SK-N-SH treated with all-trans-retinoic acid at 6 μM for 48 hours (cell line): ENCODE measurements around the gene C8G.

Experiments
- ATAC-seq: fragments of 200-7000 bp; cut with Tn5 transposase; 3 replicates; pipeline ENCODE4 v1.9.1; 2020; ENCODE audit warnings: mild to moderate bottlenecking, moderate library complexity
- ARNTL ChIP-seq: fragments of 450-650 bp; formaldehyde crosslinking; IDR thresholded peaks from 2 replicates; pipeline ENCODE4 v1.5.0; 2020; ENCODE audit warnings: low read depth, mild to moderate bottlenecking, moderate library complexity, borderline replicate concordance
- BACH2 ChIP-seq: fragments of 250-450 bp; sonication (Bioruptor Pico); IDR thresholded peaks from 2 replicates; pipeline ENCODE4 v1.9.0; 2021; ENCODE audit warnings: mild to moderate bottlenecking, borderline replicate concordance
- CSDC2 ChIP-seq: fragments of 250-450 bp; sonication (Bioruptor Pico); IDR thresholded peaks from 2 replicates; pipeline ENCODE4 v1.5.0; 2020; ENCODE audit warnings: mild to moderate bottlenecking, moderate library complexity
- ESRRG ChIP-seq: fragments of 250-450 bp; sonication (Bioruptor Pico); IDR thresholded peaks from 2 replicates; pipeline ENCODE4 v1.6.1; 2021; ENCODE audit warnings: mild to moderate bottlenecking
- GLIS3 ChIP-seq: fragments of 250-450 bp; sonication (Bioruptor Pico); IDR thresholded peaks from 2 replicates; pipeline ENCODE4 v1.5.0; 2020; ENCODE audit warnings: mild to moderate bottlenecking, moderate library complexity
- OSR1 ChIP-seq: fragments of 250-450 bp; sonication (Bioruptor Pico); IDR thresholded peaks from 2 replicates; pipeline ENCODE4 v1.8.0; 2022; ENCODE audit warnings: moderate library complexity, mild to moderate bottlenecking, inconsistent platforms
- PPARA ChIP-seq: fragments of 250-450 bp; sonication (Bioruptor Pico); IDR thresholded peaks from 2 replicates; pipeline ENCODE4 v1.5.0; 2020; ENCODE audit warnings: mild to moderate bottlenecking, borderline replicate concordance
- RARB ChIP-seq: fragments of 250-450 bp; sonication (Bioruptor Pico); IDR thresholded peaks from 2 replicates; pipeline ENCODE4 v1.8.0; 2021; ENCODE audit warnings: mild to moderate bottlenecking, moderate library complexity
- SNAI2 ChIP-seq: fragments of 250-450 bp; sonication (Bioruptor Pico); IDR thresholded peaks from 2 replicates; pipeline ENCODE4 v1.5.0; 2020; ENCODE audit warnings: mild to moderate bottlenecking, moderate library complexity
- TCF4 ChIP-seq: fragments of 250-450 bp; sonication (Bioruptor Pico); IDR thresholded peaks from 2 replicates; pipeline ENCODE4 v1.8.0; 2021; ENCODE audit warnings: mild to moderate bottlenecking, moderate library complexity, borderline replicate concordance
- TOX ChIP-seq: fragments of 250-450 bp; sonication (Bioruptor Pico); IDR thresholded peaks from 2 replicates; pipeline ENCODE4 v1.8.0; 2021; ENCODE audit warnings: mild to moderate bottlenecking, moderate library complexity, borderline replicate concordance
- ZC3H10 ChIP-seq: fragments of 250-450 bp; sonication (Bioruptor Pico); IDR thresholded peaks from 2 replicates; pipeline ENCODE4 v1.5.1; 2021; ENCODE audit warnings: mild to moderate bottlenecking, moderate library complexity
- ZFP3 ChIP-seq: fragments of 250-450 bp; sonication (Bioruptor Pico); IDR thresholded peaks from 2 replicates; pipeline ENCODE4 v1.5.0; 2020; ENCODE audit warnings: mild to moderate bottlenecking, moderate library complexity
- ZFP30 ChIP-seq: fragments of 450-650 bp; formaldehyde crosslinking; IDR thresholded peaks from 2 replicates; pipeline ENCODE4 v1.5.0; 2022; ENCODE audit warnings: mild to moderate bottlenecking, moderate library complexity
- ZNF565 ChIP-seq: fragments of 450-650 bp; formaldehyde crosslinking; conservative IDR thresholded peaks from 2 replicates; pipeline ENCODE4 v1.5.0; 2020; ENCODE audit warnings: low read depth, mild to moderate bottlenecking, moderate library complexity
- ZNF70 ChIP-seq: fragments of 450-650 bp; formaldehyde crosslinking; IDR thresholded peaks from 2 replicates; pipeline ENCODE4 v1.5.0; 2020; ENCODE audit warnings: mild to moderate bottlenecking, moderate library complexity
- ZNF8 ChIP-seq: fragments of 450-650 bp; formaldehyde crosslinking; IDR thresholded peaks from 2 replicates; pipeline ENCODE4 v1.5.0; 2020; ENCODE audit warnings: mild to moderate bottlenecking, moderate library complexity
- TF ChIP-seq, protein P1 (sequence below): fragments of 250-450 bp; sonication (Bioruptor Pico); IDR thresholded peaks from 2 replicates; pipeline ENCODE4 v1.8.0; 2021; ENCODE audit warnings: low read depth, mild to moderate bottlenecking, moderate library complexity, borderline replicate concordance
- TF ChIP-seq, protein P2 (sequence below): fragments of 250-450 bp; sonication (Bioruptor Pico); IDR thresholded peaks from 2 replicates; pipeline ENCODE4 v1.5.0; 2020; ENCODE audit warnings: mild to moderate bottlenecking, moderate library complexity
- TF ChIP-seq, protein P3 (sequence below): fragments of 250-450 bp; sonication (Bioruptor Pico); IDR thresholded peaks from 2 replicates; pipeline ENCODE4 v1.8.0; 2020; ENCODE audit warnings: mild to moderate bottlenecking, moderate library complexity, borderline replicate concordance
- TF ChIP-seq, protein P4 (sequence below): fragments of 250-450 bp; sonication (Bioruptor Pico); IDR thresholded peaks from 2 replicates; pipeline ENCODE4 v1.5.1; 2021; ENCODE audit warnings: mild to moderate bottlenecking, moderate library complexity

The C8G gene

DNA sequence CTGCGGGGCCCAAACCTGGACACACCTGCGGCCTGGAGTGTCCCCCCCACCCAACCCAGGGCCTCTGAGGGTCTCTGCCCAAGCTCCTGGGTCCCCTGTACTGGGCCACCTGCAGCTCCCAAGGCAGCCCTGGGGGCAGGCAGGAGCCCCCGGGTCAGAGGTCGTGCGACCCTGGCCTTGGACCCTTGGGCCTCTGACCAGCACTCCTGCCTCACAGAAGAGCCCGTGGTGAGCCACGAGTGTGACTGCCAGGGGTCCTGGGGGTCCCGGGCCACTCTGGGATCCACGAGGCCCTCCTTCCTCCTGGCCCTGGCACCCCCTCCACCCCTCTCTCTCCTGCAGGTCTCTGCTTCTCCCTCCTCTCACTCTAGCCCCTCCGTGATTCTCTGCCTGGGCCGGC, 27.3 kb downstream of the C8G start:
- no peak for ATAC-seq
- TF ChIP-seq ARNTL (no peak), PPARA (CRISPR knock-in tag) (no peak), ZFP3 (CRISPR knock-in tag) (no peak), CSDC2 (CRISPR knock-in tag) (no peak), BACH2 (no peak), ZNF565 (CRISPR knock-in tag) (no peak), RARB (no peak), ZFP30 (CRISPR knock-in tag) (no peak), ESRRG (CRISPR knock-in tag) (no peak), ZNF8 (CRISPR knock-in tag) (no peak), ZC3H10 (CRISPR knock-in tag) (no peak)
- TF ChIP-seq, protein P1, sequence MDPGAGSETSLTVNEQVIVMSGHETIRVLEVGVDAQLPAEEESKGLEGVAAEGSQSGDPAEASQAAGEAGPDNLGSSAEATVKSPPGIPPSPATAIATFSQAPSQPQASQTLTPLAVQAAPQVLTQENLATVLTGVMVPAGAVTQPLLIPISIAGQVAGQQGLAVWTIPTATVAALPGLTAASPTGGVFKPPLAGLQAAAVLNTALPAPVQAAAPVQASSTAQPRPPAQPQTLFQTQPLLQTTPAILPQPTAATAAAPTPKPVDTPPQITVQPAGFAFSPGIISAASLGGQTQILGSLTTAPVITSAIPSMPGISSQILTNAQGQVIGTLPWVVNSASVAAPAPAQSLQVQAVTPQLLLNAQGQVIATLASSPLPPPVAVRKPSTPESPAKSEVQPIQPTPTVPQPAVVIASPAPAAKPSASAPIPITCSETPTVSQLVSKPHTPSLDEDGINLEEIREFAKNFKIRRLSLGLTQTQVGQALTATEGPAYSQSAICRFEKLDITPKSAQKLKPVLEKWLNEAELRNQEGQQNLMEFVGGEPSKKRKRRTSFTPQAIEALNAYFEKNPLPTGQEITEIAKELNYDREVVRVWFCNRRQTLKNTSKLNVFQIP, result no peak

DNA sequence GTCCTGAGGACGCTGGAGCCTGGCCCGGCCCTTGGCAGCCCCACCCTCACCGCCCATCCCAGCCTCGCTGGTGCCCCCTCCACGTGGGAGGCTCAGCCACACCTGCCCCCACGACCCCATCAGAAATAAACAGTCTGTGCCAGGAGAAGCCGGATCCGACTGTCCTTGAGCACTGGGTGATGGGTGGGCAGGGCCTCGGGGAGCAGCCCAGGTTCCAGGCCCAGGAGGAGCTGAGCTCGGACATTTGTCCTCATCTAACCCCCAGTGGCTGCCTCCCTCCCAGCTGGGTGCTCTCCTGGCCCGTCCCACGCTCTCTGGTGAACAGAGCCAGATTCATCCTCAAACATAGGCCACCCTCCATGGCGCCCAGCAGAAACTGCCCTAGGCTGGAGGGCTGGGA, 27.7 kb downstream of the C8G start:
- ATAC-seq, result no peak
- TF ChIP-seq ZNF565 (CRISPR knock-in tag) (no peak), TCF4 (CRISPR knock-in tag) (no peak), RARB (no peak)
- TF ChIP-seq, all 23 proteins: peak for 0

DNA sequence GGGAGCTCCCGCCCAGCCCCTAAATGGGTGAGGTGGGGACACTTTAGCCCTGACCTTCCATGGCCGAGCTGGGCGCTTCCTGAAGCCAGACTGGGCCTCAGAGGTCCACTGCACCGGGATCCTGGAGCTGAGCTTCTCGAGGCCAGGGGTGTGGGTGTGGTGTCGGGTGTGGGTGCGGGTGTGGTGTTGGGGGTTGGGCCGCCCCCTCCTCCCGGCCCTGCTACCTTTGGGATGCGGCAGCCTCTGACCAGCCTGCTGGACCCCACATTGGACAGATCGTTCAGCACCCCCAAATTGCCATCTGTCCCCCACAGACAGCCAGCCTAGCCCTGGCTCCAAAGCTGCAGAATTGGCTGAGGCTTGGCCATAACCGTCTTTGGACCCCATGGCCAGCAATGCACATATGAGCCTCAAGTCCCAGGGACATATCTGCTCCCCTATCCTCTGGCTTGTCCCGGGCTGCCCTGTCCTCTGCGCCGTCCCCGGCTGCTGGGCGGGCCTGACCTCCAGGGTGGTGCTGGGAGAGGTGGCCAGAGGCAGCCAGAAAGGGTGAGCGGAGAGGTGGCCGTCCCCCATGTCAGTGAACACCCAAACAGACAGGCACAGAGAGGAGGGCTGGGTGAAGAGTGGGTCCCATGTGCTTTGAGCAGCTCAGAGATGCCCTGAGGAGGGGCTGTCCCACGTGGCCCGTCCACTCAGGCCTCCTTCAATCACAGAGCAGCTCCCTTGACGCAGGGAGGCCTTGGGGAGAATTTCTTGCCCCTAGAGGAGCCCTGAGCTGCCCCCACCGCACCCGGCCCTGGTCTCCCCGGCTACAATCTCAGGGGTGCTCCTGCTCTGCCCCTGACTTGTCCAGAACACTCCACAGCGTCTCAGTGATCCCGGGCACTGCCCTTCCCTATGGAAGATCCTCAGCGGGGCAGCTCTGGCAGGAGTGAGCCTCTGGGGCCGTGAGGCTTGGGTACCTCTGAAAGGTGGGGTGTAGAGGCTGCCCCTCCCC, 28.9 kb downstream of the C8G start:
- TF ChIP-seq, protein P2, sequence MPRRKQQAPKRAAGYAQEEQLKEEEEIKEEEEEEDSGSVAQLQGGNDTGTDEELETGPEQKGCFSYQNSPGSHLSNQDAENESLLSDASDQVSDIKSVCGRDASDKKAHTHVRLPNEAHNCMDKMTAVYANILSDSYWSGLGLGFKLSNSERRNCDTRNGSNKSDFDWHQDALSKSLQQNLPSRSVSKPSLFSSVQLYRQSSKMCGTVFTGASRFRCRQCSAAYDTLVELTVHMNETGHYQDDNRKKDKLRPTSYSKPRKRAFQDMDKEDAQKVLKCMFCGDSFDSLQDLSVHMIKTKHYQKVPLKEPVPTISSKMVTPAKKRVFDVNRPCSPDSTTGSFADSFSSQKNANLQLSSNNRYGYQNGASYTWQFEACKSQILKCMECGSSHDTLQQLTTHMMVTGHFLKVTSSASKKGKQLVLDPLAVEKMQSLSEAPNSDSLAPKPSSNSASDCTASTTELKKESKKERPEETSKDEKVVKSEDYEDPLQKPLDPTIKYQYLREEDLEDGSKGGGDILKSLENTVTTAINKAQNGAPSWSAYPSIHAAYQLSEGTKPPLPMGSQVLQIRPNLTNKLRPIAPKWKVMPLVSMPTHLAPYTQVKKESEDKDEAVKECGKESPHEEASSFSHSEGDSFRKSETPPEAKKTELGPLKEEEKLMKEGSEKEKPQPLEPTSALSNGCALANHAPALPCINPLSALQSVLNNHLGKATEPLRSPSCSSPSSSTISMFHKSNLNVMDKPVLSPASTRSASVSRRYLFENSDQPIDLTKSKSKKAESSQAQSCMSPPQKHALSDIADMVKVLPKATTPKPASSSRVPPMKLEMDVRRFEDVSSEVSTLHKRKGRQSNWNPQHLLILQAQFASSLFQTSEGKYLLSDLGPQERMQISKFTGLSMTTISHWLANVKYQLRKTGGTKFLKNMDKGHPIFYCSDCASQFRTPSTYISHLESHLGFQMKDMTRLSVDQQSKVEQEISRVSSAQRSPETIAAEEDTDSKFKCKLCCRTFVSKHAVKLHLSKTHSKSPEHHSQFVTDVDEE (CRISPR knock-in tag), result no peak
- TF ChIP-seq TOX (CRISPR knock-in tag), result no peak
- TF ChIP-seq, protein P3, sequence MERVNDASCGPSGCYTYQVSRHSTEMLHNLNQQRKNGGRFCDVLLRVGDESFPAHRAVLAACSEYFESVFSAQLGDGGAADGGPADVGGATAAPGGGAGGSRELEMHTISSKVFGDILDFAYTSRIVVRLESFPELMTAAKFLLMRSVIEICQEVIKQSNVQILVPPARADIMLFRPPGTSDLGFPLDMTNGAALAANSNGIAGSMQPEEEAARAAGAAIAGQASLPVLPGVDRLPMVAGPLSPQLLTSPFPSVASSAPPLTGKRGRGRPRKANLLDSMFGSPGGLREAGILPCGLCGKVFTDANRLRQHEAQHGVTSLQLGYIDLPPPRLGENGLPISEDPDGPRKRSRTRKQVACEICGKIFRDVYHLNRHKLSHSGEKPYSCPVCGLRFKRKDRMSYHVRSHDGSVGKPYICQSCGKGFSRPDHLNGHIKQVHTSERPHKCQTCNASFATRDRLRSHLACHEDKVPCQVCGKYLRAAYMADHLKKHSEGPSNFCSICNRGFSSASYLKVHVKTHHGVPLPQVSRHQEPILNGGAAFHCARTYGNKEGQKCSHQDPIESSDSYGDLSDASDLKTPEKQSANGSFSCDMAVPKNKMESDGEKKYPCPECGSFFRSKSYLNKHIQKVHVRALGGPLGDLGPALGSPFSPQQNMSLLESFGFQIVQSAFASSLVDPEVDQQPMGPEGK (CRISPR knock-in tag), result no peak
- no peak for TF ChIP-seq SNAI2 (CRISPR knock-in tag)
- no peak for TF ChIP-seq RARB
- TF ChIP-seq PPARA (CRISPR knock-in tag), result no peak
- no peak for TF ChIP-seq ZFP3 (CRISPR knock-in tag)
- TF ChIP-seq, protein P1, result no peak
- no peak for TF ChIP-seq TCF4 (CRISPR knock-in tag)
- no peak for TF ChIP-seq ZFP30 (CRISPR knock-in tag)
- TF ChIP-seq ZC3H10 (CRISPR knock-in tag), result no peak
- TF ChIP-seq CSDC2 (CRISPR knock-in tag), result no peak
- ATAC-seq, result no peak

DNA sequence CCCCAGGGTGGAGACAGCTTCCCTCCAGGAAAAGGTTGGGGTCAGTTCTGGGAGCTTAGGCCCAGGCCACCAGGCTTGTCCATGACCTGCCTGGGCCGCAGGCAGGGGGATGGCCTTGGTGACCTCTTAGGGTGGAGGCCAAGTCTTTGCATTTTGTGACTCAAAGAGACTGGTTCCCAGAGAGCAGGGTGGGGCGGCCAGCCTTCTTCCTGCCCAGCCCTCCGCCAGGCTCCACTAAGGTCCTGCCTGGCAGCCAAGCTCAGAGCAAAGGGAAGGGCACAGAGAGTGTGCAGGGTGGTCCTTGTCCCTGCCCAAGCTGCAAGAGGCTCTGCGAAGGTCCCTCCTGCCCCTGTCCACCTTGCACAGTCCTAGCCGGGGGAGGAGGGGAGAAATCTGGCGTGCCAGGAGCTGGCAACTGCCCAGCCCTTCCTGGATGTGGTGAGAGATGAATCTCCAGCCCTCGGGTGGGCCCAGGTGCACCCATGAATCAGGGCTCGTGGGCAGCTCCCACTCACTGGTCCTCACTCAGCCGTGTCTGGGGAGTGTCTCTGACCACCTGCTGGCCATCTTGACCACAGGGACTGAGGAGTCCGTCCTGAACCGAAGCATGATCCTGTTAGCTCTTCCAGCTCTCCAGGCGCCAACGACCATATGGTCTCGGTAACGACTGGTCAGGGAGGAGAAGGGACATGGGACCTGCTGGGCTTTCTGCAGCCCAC, 29.9 kb downstream of the C8G start:
- ATAC-seq, result no peak
- no peak for TF ChIP-seq ZNF565 (CRISPR knock-in tag)
- no peak for TF ChIP-seq ZNF70 (CRISPR knock-in tag)
- TF ChIP-seq ZFP3 (CRISPR knock-in tag), result no peak
- no peak for TF ChIP-seq ZC3H10 (CRISPR knock-in tag)
- TF ChIP-seq CSDC2 (CRISPR knock-in tag), result no peak
- TF ChIP-seq GLIS3 (CRISPR knock-in tag), result no peak
- no peak for TF ChIP-seq OSR1 (CRISPR knock-in tag)
- TF ChIP-seq, protein P1, result no peak
- no peak for TF ChIP-seq ARNTL
- no peak for TF ChIP-seq ZFP30 (CRISPR knock-in tag)
- TF ChIP-seq ESRRG (CRISPR knock-in tag), result no peak
- TF ChIP-seq PPARA (CRISPR knock-in tag), result no peak
- TF ChIP-seq, protein P4, sequence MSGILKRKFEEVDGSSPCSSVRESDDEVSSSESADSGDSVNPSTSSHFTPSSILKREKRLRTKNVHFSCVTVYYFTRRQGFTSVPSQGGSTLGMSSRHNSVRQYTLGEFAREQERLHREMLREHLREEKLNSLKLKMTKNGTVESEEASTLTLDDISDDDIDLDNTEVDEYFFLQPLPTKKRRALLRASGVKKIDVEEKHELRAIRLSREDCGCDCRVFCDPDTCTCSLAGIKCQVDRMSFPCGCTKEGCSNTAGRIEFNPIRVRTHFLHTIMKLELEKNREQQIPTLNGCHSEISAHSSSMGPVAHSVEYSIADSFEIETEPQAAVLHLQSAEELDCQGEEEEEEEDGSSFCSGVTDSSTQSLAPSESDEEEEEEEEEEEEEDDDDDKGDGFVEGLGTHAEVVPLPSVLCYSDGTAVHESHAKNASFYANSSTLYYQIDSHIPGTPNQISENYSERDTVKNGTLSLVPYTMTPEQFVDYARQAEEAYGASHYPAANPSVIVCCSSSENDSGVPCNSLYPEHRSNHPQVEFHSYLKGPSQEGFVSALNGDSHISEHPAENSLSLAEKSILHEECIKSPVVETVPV (CRISPR knock-in tag), result no peak
